HFF-Myc (cell line): ENCODE measurements around the gene SLC15A3.

ENCODE experiments used
- DNase-seq: peaks from one replicate; pipeline ENCODE4 v3.0.0-alpha.2; 2011; ENCODE audit warnings: low read depth; ENCODE audit errors: extremely low read depth
- H3K4me3 ChIP-seq: replicated peaks from 2 replicates; pipeline ENCODE4 v1.5.1; 2011; ENCODE audit warnings: low read depth, mild to moderate bottlenecking, control low read depth, low read length
- TF ChIP-seq, protein P1 (sequence below): IDR thresholded peaks from 2 replicates; pipeline ENCODE4 v1.5.1; 2012; ENCODE audit warnings: mild to moderate bottlenecking, low read depth, low read length, control low read depth; ENCODE audit errors: missing control alignments

SLC15A3 gene

DNA sequence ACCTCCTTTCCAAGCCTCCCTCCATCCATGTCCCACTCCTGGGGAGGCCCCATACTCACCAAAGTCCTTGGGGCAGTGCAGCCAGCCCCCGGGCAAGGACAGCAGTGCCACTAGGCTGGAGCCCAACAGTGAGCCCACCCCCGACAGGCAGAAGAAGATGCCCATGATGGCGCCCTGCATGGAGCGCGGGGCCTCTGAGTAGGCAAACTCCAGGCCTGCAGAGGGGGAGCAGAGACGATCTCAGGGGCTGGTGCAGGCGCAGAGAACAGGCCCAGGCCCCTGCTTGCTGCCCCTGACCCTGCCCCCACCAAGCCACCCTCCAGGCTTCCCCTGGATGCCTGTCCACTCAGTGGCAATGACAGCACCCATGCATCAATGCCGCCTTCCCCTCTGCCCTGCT, 14.2 kb downstream of the SLC15A3 start:
- TF ChIP-seq, protein P1, sequence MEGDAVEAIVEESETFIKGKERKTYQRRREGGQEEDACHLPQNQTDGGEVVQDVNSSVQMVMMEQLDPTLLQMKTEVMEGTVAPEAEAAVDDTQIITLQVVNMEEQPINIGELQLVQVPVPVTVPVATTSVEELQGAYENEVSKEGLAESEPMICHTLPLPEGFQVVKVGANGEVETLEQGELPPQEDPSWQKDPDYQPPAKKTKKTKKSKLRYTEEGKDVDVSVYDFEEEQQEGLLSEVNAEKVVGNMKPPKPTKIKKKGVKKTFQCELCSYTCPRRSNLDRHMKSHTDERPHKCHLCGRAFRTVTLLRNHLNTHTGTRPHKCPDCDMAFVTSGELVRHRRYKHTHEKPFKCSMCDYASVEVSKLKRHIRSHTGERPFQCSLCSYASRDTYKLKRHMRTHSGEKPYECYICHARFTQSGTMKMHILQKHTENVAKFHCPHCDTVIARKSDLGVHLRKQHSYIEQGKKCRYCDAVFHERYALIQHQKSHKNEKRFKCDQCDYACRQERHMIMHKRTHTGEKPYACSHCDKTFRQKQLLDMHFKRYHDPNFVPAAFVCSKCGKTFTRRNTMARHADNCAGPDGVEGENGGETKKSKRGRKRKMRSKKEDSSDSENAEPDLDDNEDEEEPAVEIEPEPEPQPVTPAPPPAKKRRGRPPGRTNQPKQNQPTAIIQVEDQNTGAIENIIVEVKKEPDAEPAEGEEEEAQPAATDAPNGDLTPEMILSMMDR, result no peak
- no peak overlapping the region for H3K4me3 ChIP-seq
- DNase-seq, result no peak

- no peak for DNase-seq
- TF ChIP-seq, protein P1, result no peak
- no peak overlapping the region for H3K4me3 ChIP-seq
Observed at GRCh38 chr11:60937144-60937527, 14.8 kb downstream of the SLC15A3 start.

GRCh38 chr11:60936467-60937143, 15.4 kb downstream of the SLC15A3 start:
- no peak overlapping the region for H3K4me3 ChIP-seq
- DNase-seq, result no peak
- TF ChIP-seq, protein P1, result no peak

GRCh38 chr11:60935676-60936442, 16.1 kb downstream of the SLC15A3 start:
- TF ChIP-seq, protein P1, result no peak
- no peak overlapping the region for H3K4me3 ChIP-seq
- DNase-seq, result no peak

GRCh38 chr11:60934790-60935605, 17.0 kb downstream of the SLC15A3 start:
- H3K4me3 ChIP-seq, result no peak overlapping the region
- TF ChIP-seq, protein P1, result no peak
- no peak for DNase-seq

- no peak overlapping the region for H3K4me3 ChIP-seq
- no peak for DNase-seq
- TF ChIP-seq, protein P1, result no peak
Observed at GRCh38 chr11:60934124-60934789, 17.7 kb downstream of the SLC15A3 start.
